IMR-90 (cell line): Measurements from ENCODE around the gene SLAMF1. TPM values are rescaled to one million over a fixed set of nuclear protein-coding genes. Genes with fewer than 3 reads are reported as not detected.

Source experiments
- ATAC-seq: fragments of 200-7000 bp; cut with Tn5 transposase; 2 replicates; pipeline ENCODE4 v1.9.1; 2020; ENCODE audit warnings: low read depth, mild to moderate bottlenecking, moderate library complexity
- BruUV-seq: library from RNA; stranded (reverse); fragments of 400-500 nt; replicated peaks from 2 replicates; lab custom pipeline; 2021; lab: Mats Ljungman, UMichigan
- CTCF ChIA-PET: fragments of 300-600 bp; formaldehyde crosslinking; extraction: SDS; loops from one replicate; lab custom pipeline; 2021; ENCODE audit warnings: antibody characterized with exemption; lab: Yijun Ruan, JAX
- POLR2A ChIA-PET: fragments of 300-600 bp; sonication (Branson Sonifier 250); formaldehyde crosslinking; loops from one replicate; lab custom pipeline; 2022; ENCODE audit warnings: antibody characterized with exemption; ENCODE audit not compliant: unreplicated experiment; lab: Charles Lee
- DNase-seq: peaks from one replicate; pipeline ENCODE4 v3.0.0; 2013
- H2AFZ ChIP-seq: replicated peaks from 2 replicates; pipeline ENCODE3; 2013; ENCODE audit warnings: low read length, mild to moderate bottlenecking; ENCODE audit not compliant: poor library complexity
- H2AK5ac ChIP-seq: 2 replicates; pipeline ENCODE4 v1.6.1; 2013; ENCODE audit warnings: low read depth, low read length, inconsistent platforms
- H2AK9ac ChIP-seq: replicated peaks from 2 replicates; pipeline ENCODE3; 2013; ENCODE audit warnings: mild to moderate bottlenecking, low read depth, low read length, moderate library complexity; ENCODE audit not compliant: poor library complexity
- H2BK120ac ChIP-seq: 2 replicates; pipeline ENCODE4 v1.6.1; 2013; ENCODE audit warnings: low read depth, low read length, inconsistent platforms
- H2BK15ac ChIP-seq: 3 replicates; pipeline ENCODE4 v1.6.1; 2013; ENCODE audit warnings: low read depth, low read length, inconsistent platforms
- H2BK20ac ChIP-seq: 2 replicates; pipeline ENCODE4 v1.6.1; 2013; ENCODE audit warnings: low read depth, mild to moderate bottlenecking, inconsistent platforms, low read length, moderate library complexity
- H2BK5ac ChIP-seq: 2 replicates; pipeline ENCODE4 v1.6.1; 2013; ENCODE audit warnings: mild to moderate bottlenecking, low read depth, low read length, inconsistent platforms; ENCODE audit not compliant: poor library complexity, severe bottlenecking
- H3K14ac ChIP-seq: replicated peaks from 2 replicates; pipeline ENCODE4 v1.6.1; 2013; ENCODE audit warnings: low read depth, low read length, inconsistent platforms
- H3K18ac ChIP-seq: 2 replicates; pipeline ENCODE4 v1.6.1; 2013; ENCODE audit warnings: low read depth, low read length, control low read depth
- H3K23ac ChIP-seq: 2 replicates; pipeline ENCODE4 v1.6.1; 2013; ENCODE audit warnings: low read depth, low read length, inconsistent platforms
- H3K27ac ChIP-seq: 2 replicates; pipeline ENCODE4 v1.5.1; 2013; ENCODE audit warnings: mild to moderate bottlenecking, control low read depth, low read length; ENCODE audit not compliant: insufficient read depth
- H3K27me3 ChIP-seq: 2 replicates; pipeline ENCODE4 v1.6.1; 2013; ENCODE audit warnings: low read length; ENCODE audit not compliant: control insufficient read depth, insufficient read depth
- H3K36me3 ChIP-seq: 2 replicates; pipeline ENCODE4 v1.6.1; 2013; ENCODE audit warnings: low read length, mixed read lengths; ENCODE audit not compliant: control insufficient read depth, insufficient read depth
- H3K4ac ChIP-seq: 2 replicates; pipeline ENCODE4 v1.6.1; 2013; ENCODE audit warnings: low read depth, low read length, inconsistent platforms
- H3K4me1 ChIP-seq: 2 replicates; pipeline ENCODE4 v1.6.1; 2013; ENCODE audit warnings: low read length, mixed read lengths; ENCODE audit not compliant: control insufficient read depth, insufficient read depth
- H3K4me2 ChIP-seq: 2 replicates; pipeline ENCODE4 v1.6.1; 2013; ENCODE audit warnings: low read depth, mild to moderate bottlenecking, control low read depth, low read length, moderate library complexity
- H3K4me3 ChIP-seq: 2 replicates; pipeline ENCODE4 v1.5.1; 2013; ENCODE audit warnings: low read depth, mild to moderate bottlenecking, control low read depth, low read length, moderate library complexity; ENCODE audit not compliant: insufficient read depth
- H3K56ac ChIP-seq: 2 replicates; pipeline ENCODE4 v1.6.1; 2013; ENCODE audit warnings: low read length, inconsistent platforms; ENCODE audit not compliant: insufficient read depth; ENCODE audit errors: extremely low read depth
- H3K79me1 ChIP-seq, 2 experiments: 2 replicates each; pipeline ENCODE4 v1.6.1; 2013; ENCODE audit warnings: low read length in 2 of 2, inconsistent platforms in 1 of 2, low read depth in 1 of 2
- H3K9ac ChIP-seq: 2 replicates; pipeline ENCODE4 v1.6.1; 2013; ENCODE audit warnings: low read depth, low read length, control low read depth
- H3K9me1 ChIP-seq: 2 replicates; pipeline ENCODE4 v1.6.1; 2013; ENCODE audit warnings: low read length, inconsistent platforms; ENCODE audit not compliant: insufficient read depth
- H3K9me3 ChIP-seq: 2 replicates; pipeline ENCODE4 v1.6.1; 2013; ENCODE audit warnings: low read length; ENCODE audit not compliant: control insufficient read depth, insufficient read depth
- H4K20me1 ChIP-seq: 2 replicates; pipeline ENCODE4 v1.6.1; 2013; ENCODE audit warnings: low read length, inconsistent platforms; ENCODE audit not compliant: insufficient read depth
- H4K5ac ChIP-seq: 2 replicates; pipeline ENCODE4 v1.6.1; 2013; ENCODE audit warnings: mild to moderate bottlenecking, low read depth, low read length, control low read depth
- H4K8ac ChIP-seq, 2 experiments: 2 replicates each; pipeline ENCODE4 v1.6.1; 2013; ENCODE audit warnings: low read depth in 2 of 2, low read length in 2 of 2, control low read depth in 1 of 2, inconsistent platforms in 1 of 2
- H4K91ac ChIP-seq: 2 replicates; pipeline ENCODE4 v1.6.1; 2013; ENCODE audit warnings: low read depth, low read length, inconsistent platforms; ENCODE audit not compliant: insufficient read depth
- BHLHE40 ChIP-seq: fragments of 150-350 bp; IDR thresholded peaks from 2 replicates; pipeline ENCODE4 v1.6.1; 2016; ENCODE audit warnings: mild to moderate bottlenecking, low read depth, low read length
- CEBPB ChIP-seq: IDR thresholded peaks from 2 replicates; pipeline ENCODE4 v1.6.1; 2012; ENCODE audit warnings: low read depth, low read length, improper control_type of control experiment
- CHD1 ChIP-seq: IDR thresholded peaks from 2 replicates; pipeline ENCODE4 v1.6.1; 2012; ENCODE audit warnings: low read depth, low read length, improper control_type of control experiment
- MAFK ChIP-seq: IDR thresholded peaks from 2 replicates; pipeline ENCODE4 v1.6.1; 2012; ENCODE audit warnings: low read depth, low read length, improper control_type of control experiment
- MXI1 ChIP-seq: IDR thresholded peaks from 2 replicates; pipeline ENCODE4 v1.6.1; 2012; ENCODE audit warnings: low read depth, mild to moderate bottlenecking, low read length, moderate library complexity, borderline replicate concordance
- POLR2A ChIP-seq: IDR thresholded peaks from 2 replicates; pipeline ENCODE4 v1.6.1; 2012; ENCODE audit warnings: mild to moderate bottlenecking, low read depth, low read length
- RAD21 ChIP-seq: IDR thresholded peaks from 2 replicates; pipeline ENCODE4 v1.6.1; 2012; ENCODE audit warnings: low read length, improper control_type of control experiment
- RCOR1 ChIP-seq: IDR thresholded peaks from 2 replicates; pipeline ENCODE4 v1.6.1; 2012; ENCODE audit warnings: mild to moderate bottlenecking, low read length, improper control_type of control experiment; ENCODE audit not compliant: insufficient replicate concordance
- RFX5 ChIP-seq: IDR thresholded peaks from 2 replicates; pipeline ENCODE4 v1.8.0; 2012; ENCODE audit warnings: low read depth, mild to moderate bottlenecking, low read length, moderate library complexity
- SMC3 ChIP-seq: fragments of 150-350 bp; IDR thresholded peaks from 2 replicates; pipeline ENCODE4 v1.6.1; 2016; ENCODE audit warnings: low read depth, mild to moderate bottlenecking, antibody characterized with exemption, low read length, moderate library complexity
- WGBS, 2 experiments: methylation state at CpG; one replicate each; pipeline versions ENCODE4 v1.1.5 to v1.1.7; 2013; ENCODE audit warnings: missing lambda C conversion rate in 2 of 2; ENCODE audit not compliant: insufficient read length in 1 of 2; ENCODE audit errors: extremely low coverage in 2 of 2; 5-methylcytosine and 5-hydroxymethylcytosine counted together
- dilution Hi-C: fragments of 300-500 bp; cut with HindIII; formaldehyde crosslinking; loops from one replicate; pipeline ENCODE4 v1.14.3; 2018; ENCODE audit warnings: low sequenced_read_pairs; ENCODE audit not compliant: unreplicated experiment
- in situ Hi-C: fragments of 300-500 bp; cut with MboI; formaldehyde crosslinking; loops from 3 replicates; pipeline ENCODE4 v1.14.3; 2019; ENCODE audit warnings: low sequenced_read_pairs, inconsistent platforms, mixed read lengths
- intact Hi-C: fragments of 100-400 bp; cut with micrococcal nuclease; formaldehyde crosslinking; loops from 2 replicates; pipeline ENCODE4 v1.10.0; 2022
- polyA plus RNA-seq, 3 experiments: library from polyadenylated mRNA; depleted of rRNA; stranded (reverse); fragments of >200 nt; gene quantifications; 2 replicates each; pipeline ENCODE4 v1.2.3, GENCODE V29; 2012; ENCODE audit warnings: low replicate concordance in 1 of 3
- total RNA-seq: library from RNA; depleted of rRNA; stranded (reverse); fragments of >200 nt; gene quantifications from 2 replicates; pipeline ENCODE4 v1.2.3, GENCODE V29; 2012
- TF ChIP-seq, protein P1 (sequence below): fragments of 150-350 bp; IDR thresholded peaks from 2 replicates; pipeline ENCODE4 v1.6.1; 2016; ENCODE audit warnings: low read depth, mild to moderate bottlenecking, low read length, moderate library complexity, borderline replicate concordance
- TF ChIP-seq, protein P2 (sequence below): conservative IDR thresholded peaks from 2 replicates; pipeline ENCODE4 v1.5.1; 2012; ENCODE audit warnings: mild to moderate bottlenecking, low read depth, low read length, improper control_type of control experiment

Gene SLAMF1
- total and polyA plus RNA-seq, 2 of the 4 experiments (the other 2 are of a cell fraction): not detected

DNA sequence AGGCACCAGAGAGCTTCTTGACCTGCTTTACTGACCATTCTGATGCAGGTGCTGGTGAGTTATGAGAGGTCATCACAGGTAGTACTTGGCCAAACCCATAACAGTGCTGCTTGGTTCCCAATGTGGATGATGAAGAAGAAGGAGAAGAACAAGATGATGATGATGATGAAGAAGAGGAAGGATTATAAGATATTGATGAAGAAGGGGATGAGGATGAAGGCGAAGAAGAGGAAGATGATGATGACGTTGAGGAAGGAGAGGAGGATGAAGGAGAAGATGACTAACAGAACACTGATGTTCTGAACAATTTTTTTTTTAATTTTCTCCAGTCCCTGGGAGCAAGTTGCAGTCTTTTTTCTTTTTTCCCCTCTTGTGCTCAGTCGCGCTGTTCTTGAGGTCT is 23.9 kb upstream of the SLAMF1 start:
- no peak overlapping the region for H3K23ac ChIP-seq
- no peak overlapping the region for H4K5ac ChIP-seq
- ChIA-PET CTCF (no interaction called here), POLR2A (no interaction called here)
- H3K27ac ChIP-seq: no peak overlapping the region
- no peak overlapping the region for H2BK120ac ChIP-seq
- BruUV-seq: no TSS peak
- no peak overlapping the region for H3K56ac ChIP-seq
- H3K9me3 ChIP-seq: no peaks in the 10 kb centered on the region
- ATAC-seq (no peak), DNase-seq (no peak)
- H3K4me1 ChIP-seq: no peaks in the 10 kb centered on the region
- H2BK20ac ChIP-seq: no peak overlapping the region
- no peak overlapping the region for H2AK5ac ChIP-seq
- TF ChIP-seq, protein P1, sequence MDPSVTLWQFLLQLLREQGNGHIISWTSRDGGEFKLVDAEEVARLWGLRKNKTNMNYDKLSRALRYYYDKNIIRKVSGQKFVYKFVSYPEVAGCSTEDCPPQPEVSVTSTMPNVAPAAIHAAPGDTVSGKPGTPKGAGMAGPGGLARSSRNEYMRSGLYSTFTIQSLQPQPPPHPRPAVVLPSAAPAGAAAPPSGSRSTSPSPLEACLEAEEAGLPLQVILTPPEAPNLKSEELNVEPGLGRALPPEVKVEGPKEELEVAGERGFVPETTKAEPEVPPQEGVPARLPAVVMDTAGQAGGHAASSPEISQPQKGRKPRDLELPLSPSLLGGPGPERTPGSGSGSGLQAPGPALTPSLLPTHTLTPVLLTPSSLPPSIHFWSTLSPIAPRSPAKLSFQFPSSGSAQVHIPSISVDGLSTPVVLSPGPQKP: no peak
- no peak for TF ChIP-seq CHD1
- TF ChIP-seq BHLHE40: no peak
- TF ChIP-seq SMC3: no peak
- no peak for TF ChIP-seq RAD21
- TF ChIP-seq POLR2A: no peak
- TF ChIP-seq, protein P2, sequence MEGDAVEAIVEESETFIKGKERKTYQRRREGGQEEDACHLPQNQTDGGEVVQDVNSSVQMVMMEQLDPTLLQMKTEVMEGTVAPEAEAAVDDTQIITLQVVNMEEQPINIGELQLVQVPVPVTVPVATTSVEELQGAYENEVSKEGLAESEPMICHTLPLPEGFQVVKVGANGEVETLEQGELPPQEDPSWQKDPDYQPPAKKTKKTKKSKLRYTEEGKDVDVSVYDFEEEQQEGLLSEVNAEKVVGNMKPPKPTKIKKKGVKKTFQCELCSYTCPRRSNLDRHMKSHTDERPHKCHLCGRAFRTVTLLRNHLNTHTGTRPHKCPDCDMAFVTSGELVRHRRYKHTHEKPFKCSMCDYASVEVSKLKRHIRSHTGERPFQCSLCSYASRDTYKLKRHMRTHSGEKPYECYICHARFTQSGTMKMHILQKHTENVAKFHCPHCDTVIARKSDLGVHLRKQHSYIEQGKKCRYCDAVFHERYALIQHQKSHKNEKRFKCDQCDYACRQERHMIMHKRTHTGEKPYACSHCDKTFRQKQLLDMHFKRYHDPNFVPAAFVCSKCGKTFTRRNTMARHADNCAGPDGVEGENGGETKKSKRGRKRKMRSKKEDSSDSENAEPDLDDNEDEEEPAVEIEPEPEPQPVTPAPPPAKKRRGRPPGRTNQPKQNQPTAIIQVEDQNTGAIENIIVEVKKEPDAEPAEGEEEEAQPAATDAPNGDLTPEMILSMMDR: no peak
- no peak for TF ChIP-seq MAFK
- no peak for TF ChIP-seq CEBPB
- no peak for TF ChIP-seq MXI1
- TF ChIP-seq RFX5: no peak
- TF ChIP-seq RCOR1: no peak
- H3K4me2 ChIP-seq: no peak overlapping the region
- H2BK5ac ChIP-seq: no peak overlapping the region
- dilution Hi-C loops (no loop called here), in situ Hi-C loops (loop anchor here (10.0 kb wide), 1 partner anchor 64 kb away; the partner anchor contains the start of gene SLAMF7), intact Hi-C loops (no loop called here)
- no peak overlapping the region for H3K14ac ChIP-seq
- no peak overlapping the region for H3K4ac ChIP-seq
- H4K20me1 ChIP-seq: no peaks in the 10 kb centered on the region
- no peak overlapping the region for H2BK15ac ChIP-seq
- H4K91ac ChIP-seq: no peak overlapping the region
- no peaks in the 10 kb centered on the region for H3K27me3 ChIP-seq
- H3K9ac ChIP-seq: no peak overlapping the region
- no peak overlapping the region for H4K8ac ChIP-seq
- no peaks in the 10 kb centered on the region for H3K36me3 ChIP-seq
- no peak overlapping the region for H3K4me3 ChIP-seq
- no peak overlapping the region for H2AK9ac ChIP-seq
- no peak overlapping the region for H2AFZ ChIP-seq
- H3K18ac ChIP-seq: no peak overlapping the region
- H3K9me1 ChIP-seq: no peaks in the 10 kb centered on the region
- 100% methylated on average over 2 of the region's 4 CpGs; no CpG with 5 or more reads in 1 of the 2 experiments for WGBS, 2 experiments
- no peaks in the 10 kb centered on the region for H3K79me1 ChIP-seq
